ENCODE results near the gene IL17D.
A peak's percentile ranks its signal among the peaks of the same experiment; 100 is the strongest.

Gene IL17D

GRCh38 chr13:20696073-20696472, 7.4 kb upstream of the IL17D start:
- Mint-ChIP-seq H3K36me3 (ENCODE audit: low read depth) (no peaks in the 10 kb centered on the region), H3K27me3 (ENCODE audit: low read depth) (peaks cover 16% of the 10 kb centered on the region), H3K9me3 (no peaks in the 10 kb centered on the region), H3K4me1 (peaks cover 9% of the 10 kb centered on the region), H3K27ac (no peak overlapping the region), H3K4me3 (no peak overlapping the region)
- TF ChIP-seq CTCF (IDR thresholded peaks at IDR 0.05; ENCODE audit: unreplicated experiment in 3 of 3): no peak

- peak overlapping the region in 1 of 3 experiments; percentile 69 for H3K4me3 Mint-ChIP-seq
- peaks cover 16% of the 10 kb centered on the region for H3K4me1 Mint-ChIP-seq
- no peaks in the 10 kb centered on the region for H3K9me3 Mint-ChIP-seq
- H3K36me3 Mint-ChIP-seq (ENCODE audit: low read depth): no peaks in the 10 kb centered on the region
- H3K27ac Mint-ChIP-seq: no peak overlapping the region
- H3K27me3 Mint-ChIP-seq (ENCODE audit: low read depth): peaks cover 18% of the 10 kb centered on the region
- no peak for TF ChIP-seq CTCF (IDR thresholded peaks at IDR 0.05; ENCODE audit: unreplicated experiment in 3 of 3)
Observed at GRCh38 chr13:20699715-20700114, 3.8 kb upstream of the IL17D start.

DNA sequence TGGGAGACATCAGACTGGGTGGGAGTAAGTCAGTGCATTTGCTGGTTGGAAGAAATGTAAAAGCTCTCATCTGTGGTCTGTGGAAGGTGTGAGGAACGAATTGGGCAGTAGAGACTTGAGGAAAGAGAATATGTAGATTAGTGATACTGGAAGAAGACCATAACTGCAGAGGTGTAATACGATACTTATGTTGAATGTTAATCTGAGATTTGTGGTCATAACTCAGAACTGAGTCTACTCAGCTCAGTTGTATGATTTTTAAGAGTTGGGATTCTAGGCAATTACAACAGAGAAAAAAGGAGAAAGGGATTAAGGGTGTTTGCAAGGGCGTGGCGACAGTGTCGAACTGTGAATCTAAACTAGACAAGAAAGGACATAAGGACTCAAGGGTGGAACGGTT, 3.2 kb upstream of the IL17D start:
- peaks cover 18% of the 10 kb centered on the region for H3K4me1 Mint-ChIP-seq
- TF ChIP-seq CTCF (IDR thresholded peaks at IDR 0.05; ENCODE audit: unreplicated experiment in 3 of 3): no peak
- H3K36me3 Mint-ChIP-seq (ENCODE audit: low read depth): no peaks in the 10 kb centered on the region
- H3K27ac Mint-ChIP-seq: no peak overlapping the region
- peak overlapping the region; percentile 43 to 69 (median 59) for H3K4me3 Mint-ChIP-seq
- H3K27me3 Mint-ChIP-seq (ENCODE audit: low read depth): peaks cover 24% of the 10 kb centered on the region
- no peaks in the 10 kb centered on the region for H3K9me3 Mint-ChIP-seq

GRCh38 chr13:20701461-20701860, 2.0 kb upstream of the IL17D start:
- H3K36me3 Mint-ChIP-seq (ENCODE audit: low read depth): no peaks in the 10 kb centered on the region
- no peaks in the 10 kb centered on the region for H3K9me3 Mint-ChIP-seq
- peaks cover 18% of the 10 kb centered on the region for H3K4me1 Mint-ChIP-seq
- TF ChIP-seq CTCF (IDR thresholded peaks at IDR 0.05; ENCODE audit: unreplicated experiment in 3 of 3): no peak
- no peak overlapping the region for H3K27ac Mint-ChIP-seq
- peak overlapping the region in 2 of 3 experiments; percentile 34 to 48 for H3K4me3 Mint-ChIP-seq
- peaks cover 24% of the 10 kb centered on the region for H3K27me3 Mint-ChIP-seq (ENCODE audit: low read depth)

GRCh38 chr13:20702530-20702914, 977 bp upstream of the IL17D start:
- H3K27me3 Mint-ChIP-seq (ENCODE audit: low read depth): peaks cover 24% of the 10 kb centered on the region
- no peaks in the 10 kb centered on the region for H3K9me3 Mint-ChIP-seq
- peaks cover 18% of the 10 kb centered on the region for H3K4me1 Mint-ChIP-seq
- no peak for TF ChIP-seq CTCF (IDR thresholded peaks at IDR 0.05; ENCODE audit: unreplicated experiment in 3 of 3)
- peak overlapping the region; percentile 94 to 96 (median 95) for H3K4me3 Mint-ChIP-seq
- H3K27ac Mint-ChIP-seq: peak overlapping the region; percentile 53 to 77 (median 62)
- no peaks in the 10 kb centered on the region for H3K36me3 Mint-ChIP-seq (ENCODE audit: low read depth)

DNA sequence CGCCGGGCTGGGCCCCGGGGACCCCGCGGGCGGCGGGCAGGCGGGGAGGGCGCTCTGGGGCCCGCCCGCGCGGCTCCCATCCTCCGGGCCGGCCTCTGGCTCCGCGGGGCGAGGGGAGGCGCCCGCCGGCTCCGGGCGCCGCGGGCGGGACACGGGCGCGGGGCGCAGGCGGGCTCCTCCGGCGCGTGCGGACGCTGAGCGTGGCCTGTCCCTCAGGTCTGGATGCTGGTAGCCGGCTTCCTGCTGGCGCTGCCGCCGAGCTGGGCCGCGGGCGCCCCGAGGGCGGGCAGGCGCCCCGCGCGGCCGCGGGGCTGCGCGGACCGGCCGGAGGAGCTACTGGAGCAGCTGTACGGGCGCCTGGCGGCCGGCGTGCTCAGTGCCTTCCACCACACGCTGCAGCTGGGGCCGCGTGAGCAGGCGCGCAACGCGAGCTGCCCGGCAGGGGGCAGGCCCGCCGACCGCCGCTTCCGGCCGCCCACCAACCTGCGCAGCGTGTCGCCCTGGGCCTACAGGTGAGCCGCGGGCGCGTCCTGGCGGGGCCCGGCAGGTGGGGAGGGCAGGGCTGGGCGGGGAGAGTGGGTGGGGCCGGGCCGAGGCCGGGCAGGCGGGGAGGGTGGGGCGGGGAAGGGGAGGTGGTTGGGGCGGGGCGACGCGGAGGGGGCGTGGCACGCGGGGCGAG, 420 bp downstream of the IL17D start:
- H3K4me3 Mint-ChIP-seq: peak overlapping the region in 1 of 3 experiments; percentile 84
- H3K9me3 Mint-ChIP-seq: no peaks in the 10 kb centered on the region
- no peak overlapping the region for H3K27ac Mint-ChIP-seq
- no peaks in the 10 kb centered on the region for H3K36me3 Mint-ChIP-seq (ENCODE audit: low read depth)
- peaks cover 24% of the 10 kb centered on the region for H3K27me3 Mint-ChIP-seq (ENCODE audit: low read depth)
- peak; percentile 52 to 59 (median 57) for TF ChIP-seq CTCF (IDR thresholded peaks at IDR 0.05; ENCODE audit: unreplicated experiment in 3 of 3)
- H3K4me1 Mint-ChIP-seq: peaks cover 18% of the 10 kb centered on the region
